Stimulated activated CD8-positive, alpha-beta memory T cell treated with anti-CD3 and anti-CD28 coated beads, Interleukin-15, amount 100 ng/mL, for 24 hours (primary cell): ENCODE data around the gene PRSS57.
A peak's percentile ranks its signal among the peaks of the same experiment; 100 is the strongest.

Experiments
- DNase-seq: peaks from one replicate; pipeline ENCODE4 v3.0.0-alpha.2; 2020; ENCODE audit warnings: low read depth

The PRSS57 gene

GRCh38 chr19:694481-695351, 536 bp downstream of the PRSS57 start:
- DNase-seq = no peak

GRCh38 chr19:690203-690602, 5.0 kb downstream of the PRSS57 start:
- no peak for DNase-seq

- no peak for DNase-seq
These were observed 6.3 kb downstream of the PRSS57 start for GRCh38 chr19:688992-689391.

GRCh38 chr19:688214-688613, 7.0 kb downstream of the PRSS57 start:
- DNase-seq = no peak

GRCh38 chr19:687569-688166, 7.6 kb downstream of the PRSS57 start:
- DNase-seq = no peak

GRCh38 chr19:686589-687297, 8.5 kb downstream of the PRSS57 start:
- no peak for DNase-seq

GRCh38 chr19:685454-685931, 9.8 kb downstream of the PRSS57 start:
- no peak for DNase-seq

- no peak for DNase-seq
These were observed 12.5 kb downstream of the PRSS57 start for GRCh38 chr19:682678-683320.

GRCh38 chr19:681029-682019, 13.9 kb downstream of the PRSS57 start:
- no peak for DNase-seq

GRCh38 chr19:680287-681028, 14.8 kb downstream of the PRSS57 start:
- peak; percentile 99 for DNase-seq

- DNase-seq = no peak
These were observed 15.6 kb downstream of the PRSS57 start for GRCh38 chr19:679418-680286.

- no peak for DNase-seq
These were observed 16.4 kb downstream of the PRSS57 start for GRCh38 chr19:678791-679388.

GRCh38 chr19:677601-678436, 17.4 kb downstream of the PRSS57 start:
- DNase-seq = no peak

GRCh38 chr19:677201-677600, 18.1 kb downstream of the PRSS57 start:
- DNase-seq = no peak

GRCh38 chr19:676339-677105, 18.7 kb downstream of the PRSS57 start, which contains the start of gene FSTL3:
Gene FSTL3 (plus strand): TSS chr19:676392. CDS start chr19:676424, 32 bp downstream.
- DNase-seq = no peak

GRCh38 chr19:676007-676338, 19.3 kb downstream of the PRSS57 start:
- no peak for DNase-seq
